Measurements from ENCODE around the gene LARP6.

Gene LARP6

GRCh38 chr15:70789213-70789612 is 64.7 kb downstream of the LARP6 start:
- CTCF ChIA-PET = no interaction called here
- no peak for DNase-seq (ENCODE audit: extremely low spot score)
- TF ChIP-seq CTCF (IDR thresholded peaks at IDR 0.05; ENCODE audit: control extremely low read depth, extremely low read depth, low read depth, missing control alignments) = no peak
- POLR2A ChIA-PET = no interaction called here

GRCh38 chr15:70788114-70789049 is 65.6 kb downstream of the LARP6 start:
- DNase-seq (ENCODE audit: extremely low spot score) = no peak
- TF ChIP-seq CTCF (IDR thresholded peaks at IDR 0.05; ENCODE audit: control extremely low read depth, extremely low read depth, low read depth, missing control alignments) = no peak
- ChIA-PET CTCF (no interaction called here), POLR2A (no interaction called here)

- DNase-seq (ENCODE audit: extremely low spot score) = no peak
- TF ChIP-seq CTCF (IDR thresholded peaks at IDR 0.05; ENCODE audit: control extremely low read depth, extremely low read depth, low read depth, missing control alignments) = no peak
- ChIA-PET POLR2A (no interaction called here), CTCF (no interaction called here)
These were observed 67.0 kb downstream of the LARP6 start for GRCh38 chr15:70786996-70787395.

- no peak for DNase-seq (ENCODE audit: extremely low spot score)
- no peak for TF ChIP-seq CTCF (IDR thresholded peaks at IDR 0.05; ENCODE audit: control extremely low read depth, extremely low read depth, low read depth, missing control alignments)
- ChIA-PET POLR2A (no interaction called here), CTCF (no interaction called here)
These were observed 70.3 kb downstream of the LARP6 start for GRCh38 chr15:70783610-70784022.

GRCh38 chr15:70783041-70783440 is 70.9 kb downstream of the LARP6 start:
- no peak for TF ChIP-seq CTCF (IDR thresholded peaks at IDR 0.05; ENCODE audit: control extremely low read depth, extremely low read depth, low read depth, missing control alignments)
- DNase-seq (ENCODE audit: extremely low spot score) = no peak
- ChIA-PET POLR2A (no interaction called here), CTCF (no interaction called here)

- no peak for DNase-seq (ENCODE audit: extremely low spot score)
- CTCF ChIA-PET = no interaction called here
- no peak for TF ChIP-seq CTCF (IDR thresholded peaks at IDR 0.05; ENCODE audit: control extremely low read depth, extremely low read depth, low read depth, missing control alignments)
- POLR2A ChIA-PET = no interaction called here
These were observed 72.7 kb downstream of the LARP6 start for GRCh38 chr15:70781236-70781635.
